ENCODE data around the gene FOXJ3. TPM values are rescaled to one million over a fixed set of nuclear protein-coding genes. Genes with fewer than 3 reads are reported as not detected.

Gene FOXJ3
- total and polyA plus RNA-seq, 2 of the 13 experiments (the other 11 are each of a cell fraction or from before 2014, with no cell fraction given), result 16.6 to 48.5 TPM

DNA sequence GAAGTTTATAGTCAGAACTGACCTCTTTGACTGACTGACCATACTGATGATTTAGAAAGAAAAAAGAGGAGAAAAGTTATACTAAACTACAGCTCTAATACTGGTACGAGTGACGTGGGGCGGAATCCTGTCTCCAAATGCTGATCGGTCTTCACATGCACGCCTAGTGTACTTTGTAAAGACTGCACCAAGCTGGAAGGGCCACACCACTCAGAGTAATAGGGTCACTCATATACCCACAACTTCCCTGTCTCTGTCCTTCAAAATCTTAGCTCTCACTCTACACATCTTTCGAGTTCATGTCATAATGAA is 151.1 kb downstream of the FOXJ3 start:
- no peaks in the 10 kb centered on the region for H3K27me3 ChIP-seq (ENCODE audit: control insufficient read depth in 1 of 2, insufficient read depth in 2 of 2, low read length in 2 of 2)
- FAIRE-seq (no peak), DNase-seq (ENCODE audit: low spot score) (no peak), ATAC-seq (no peak)
- TF ChIP-seq, protein P1, sequence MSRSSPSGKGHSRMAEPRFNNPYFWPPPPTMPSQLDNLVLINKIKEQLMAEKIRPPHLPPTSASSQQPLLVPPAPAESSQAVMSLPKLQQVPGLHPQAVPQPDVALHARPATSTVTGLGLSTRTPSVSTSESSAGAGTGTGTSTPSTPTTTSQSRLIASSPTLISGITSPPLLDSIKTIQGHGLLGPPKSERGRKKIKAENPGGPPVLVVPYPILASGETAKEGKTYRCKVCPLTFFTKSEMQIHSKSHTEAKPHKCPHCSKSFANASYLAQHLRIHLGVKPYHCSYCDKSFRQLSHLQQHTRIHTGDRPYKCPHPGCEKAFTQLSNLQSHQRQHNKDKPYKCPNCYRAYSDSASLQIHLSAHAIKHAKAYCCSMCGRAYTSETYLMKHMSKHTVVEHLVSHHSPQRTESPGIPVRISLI (CRISPR knock-in tag; IDR thresholded peaks at IDR 0.05; ENCODE audit: borderline replicate concordance), result no peak
- no peak for TF ChIP-seq KMT2B (CRISPR knock-in tag; IDR thresholded peaks at IDR 0.05)
- in situ Hi-C loops (cut with HindIII; ENCODE audit: extremely low pct_ligation_motif_present, low pct_unique_long_range_greater_than_20kb) (no loop called here), intact Hi-C loops (cut with micrococcal nuclease; ENCODE audit: unreplicated experiment) (no loop called here)
- no peaks in the 10 kb centered on the region for H3K9me3 ChIP-seq (ENCODE audit: low read length)
- H3K79me2 ChIP-seq (ENCODE audit: insufficient read depth, low read length), result no peaks in the 10 kb centered on the region
- POLR2A ChIA-PET, result no interaction called here
- no peaks in the 10 kb centered on the region for H4K20me1 ChIP-seq (ENCODE audit: insufficient read depth, low read length)
- no TSS peak for BruUV-seq (replicated peaks)
- no peak overlapping the region for H3K4me2 ChIP-seq (ENCODE audit: low read depth, low read length)
- no peak overlapping the region for H3K4me3 ChIP-seq (replicated peaks in 1 of 3; ENCODE audit: insufficient read depth in 1 of 3, low read depth in 2 of 3, low read length in 3 of 3)
- no peak overlapping the region for H2AFZ ChIP-seq (ENCODE audit: low read length)
- 96% methylated on average over 6 of the region's 6 CpGs for WGBS (ENCODE audit: low lambda C conversion rate)
- H3K9ac ChIP-seq (ENCODE audit: insufficient read depth, low read depth, low read length), result no peak overlapping the region
- CTCF ChIA-PET (ENCODE audit: low intra/inter-chr PET ratio, low total read pairs), result no interaction called here
- H3K4me1 ChIP-seq (ENCODE audit: insufficient read depth, low read length), result no peaks in the 10 kb centered on the region
- no peak overlapping the region for H3K27ac ChIP-seq (ENCODE audit: extremely low read length, insufficient read depth, low read length)
- H3K36me3 ChIP-seq (replicated peaks in 1 of 2; ENCODE audit: control insufficient read depth in 1 of 2, insufficient read depth in 2 of 2, low read length in 2 of 2), result peaks cover 14 to 76% of the 10 kb centered on the region in 2 experiments

DNA sequence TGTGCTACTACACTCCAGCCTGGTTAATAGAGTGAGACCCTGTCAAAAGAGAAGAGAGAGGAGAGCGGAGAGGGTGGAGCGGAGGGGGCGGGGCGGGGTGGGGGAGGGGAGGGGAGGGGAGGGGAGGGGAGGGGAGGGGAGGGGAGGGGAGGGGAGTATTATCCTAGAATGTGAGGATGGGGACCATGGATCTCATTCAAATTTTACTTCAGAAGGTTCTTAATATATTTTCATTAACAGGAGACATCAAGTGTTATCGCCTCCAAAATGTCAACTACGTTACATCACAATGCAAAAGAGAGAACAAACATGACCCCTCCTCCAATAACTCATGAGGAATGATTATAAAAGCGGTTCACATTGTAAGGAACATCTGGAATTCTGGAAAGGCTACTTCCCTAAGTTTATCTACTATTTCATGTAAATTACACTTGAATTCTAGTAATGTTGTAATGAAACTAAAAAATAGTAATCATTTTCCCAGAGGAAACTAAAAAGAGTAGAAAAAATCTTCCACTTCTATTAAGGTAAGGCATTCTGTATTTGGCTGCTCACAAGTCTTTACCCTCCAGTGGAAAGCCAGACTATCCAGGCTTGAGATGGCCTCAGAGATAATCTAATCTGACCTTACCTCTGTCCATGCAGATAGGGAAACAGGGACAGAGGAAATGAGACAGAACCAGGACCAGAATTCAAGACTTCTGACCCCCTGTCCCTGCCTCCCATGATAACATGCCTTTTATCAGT is 151.7 kb downstream of the FOXJ3 start:
- no peak overlapping the region for H3K4me2 ChIP-seq (ENCODE audit: low read depth, low read length)
- H3K9me3 ChIP-seq (ENCODE audit: low read length), result no peaks in the 10 kb centered on the region
- no peak for FAIRE-seq
- WGBS (ENCODE audit: low lambda C conversion rate), result 88% methylated on average over 7 of the region's 7 CpGs
- CTCF ChIA-PET (ENCODE audit: low intra/inter-chr PET ratio, low total read pairs), result no interaction called here
- intact Hi-C loops (cut with micrococcal nuclease; ENCODE audit: unreplicated experiment) (no loop called here), in situ Hi-C loops (cut with HindIII; ENCODE audit: extremely low pct_ligation_motif_present, low pct_unique_long_range_greater_than_20kb) (no loop called here)
- BruUV-seq (replicated peaks), result no TSS peak
- no peak for TF ChIP-seq ISL2 (CRISPR knock-in tag; IDR thresholded peaks at IDR 0.05)
- peak; percentile 89 for TF ChIP-seq HNRNPK (IDR thresholded peaks at IDR 0.05; ENCODE audit: low read depth, low read length, poor library complexity, severe bottlenecking)
- no peaks in the 10 kb centered on the region for H3K4me1 ChIP-seq (ENCODE audit: insufficient read depth, low read length)
- no peaks in the 10 kb centered on the region for H3K27me3 ChIP-seq (ENCODE audit: control insufficient read depth in 1 of 2, insufficient read depth in 2 of 2, low read length in 2 of 2)
- DNase-seq (ENCODE audit: low spot score), result no peak
- H3K4me3 ChIP-seq (replicated peaks in 1 of 3; ENCODE audit: insufficient read depth in 1 of 3, low read depth in 2 of 3, low read length in 3 of 3), result no peak overlapping the region
- H3K27ac ChIP-seq (ENCODE audit: extremely low read length, insufficient read depth, low read length), result no peak overlapping the region
- POLR2A ChIA-PET, result no interaction called here
- H3K79me2 ChIP-seq (ENCODE audit: insufficient read depth, low read length), result no peaks in the 10 kb centered on the region
- H2AFZ ChIP-seq (ENCODE audit: low read length), result no peak overlapping the region
- H4K20me1 ChIP-seq (ENCODE audit: insufficient read depth, low read length), result no peaks in the 10 kb centered on the region
- no peak overlapping the region for H3K9ac ChIP-seq (ENCODE audit: insufficient read depth, low read depth, low read length)
- no peak for ATAC-seq
- H3K36me3 ChIP-seq (replicated peaks in 1 of 2; ENCODE audit: control insufficient read depth in 1 of 2, insufficient read depth in 2 of 2, low read length in 2 of 2), result peaks cover 11 to 71% of the 10 kb centered on the region in 2 experiments
